ENCODE measurements around the gene DOK7.

Gene DOK7, protein sequence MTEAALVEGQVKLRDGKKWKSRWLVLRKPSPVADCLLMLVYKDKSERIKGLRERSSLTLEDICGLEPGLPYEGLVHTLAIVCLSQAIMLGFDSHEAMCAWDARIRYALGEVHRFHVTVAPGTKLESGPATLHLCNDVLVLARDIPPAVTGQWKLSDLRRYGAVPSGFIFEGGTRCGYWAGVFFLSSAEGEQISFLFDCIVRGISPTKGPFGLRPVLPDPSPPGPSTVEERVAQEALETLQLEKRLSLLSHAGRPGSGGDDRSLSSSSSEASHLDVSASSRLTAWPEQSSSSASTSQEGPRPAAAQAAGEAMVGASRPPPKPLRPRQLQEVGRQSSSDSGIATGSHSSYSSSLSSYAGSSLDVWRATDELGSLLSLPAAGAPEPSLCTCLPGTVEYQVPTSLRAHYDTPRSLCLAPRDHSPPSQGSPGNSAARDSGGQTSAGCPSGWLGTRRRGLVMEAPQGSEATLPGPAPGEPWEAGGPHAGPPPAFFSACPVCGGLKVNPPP

DNA sequence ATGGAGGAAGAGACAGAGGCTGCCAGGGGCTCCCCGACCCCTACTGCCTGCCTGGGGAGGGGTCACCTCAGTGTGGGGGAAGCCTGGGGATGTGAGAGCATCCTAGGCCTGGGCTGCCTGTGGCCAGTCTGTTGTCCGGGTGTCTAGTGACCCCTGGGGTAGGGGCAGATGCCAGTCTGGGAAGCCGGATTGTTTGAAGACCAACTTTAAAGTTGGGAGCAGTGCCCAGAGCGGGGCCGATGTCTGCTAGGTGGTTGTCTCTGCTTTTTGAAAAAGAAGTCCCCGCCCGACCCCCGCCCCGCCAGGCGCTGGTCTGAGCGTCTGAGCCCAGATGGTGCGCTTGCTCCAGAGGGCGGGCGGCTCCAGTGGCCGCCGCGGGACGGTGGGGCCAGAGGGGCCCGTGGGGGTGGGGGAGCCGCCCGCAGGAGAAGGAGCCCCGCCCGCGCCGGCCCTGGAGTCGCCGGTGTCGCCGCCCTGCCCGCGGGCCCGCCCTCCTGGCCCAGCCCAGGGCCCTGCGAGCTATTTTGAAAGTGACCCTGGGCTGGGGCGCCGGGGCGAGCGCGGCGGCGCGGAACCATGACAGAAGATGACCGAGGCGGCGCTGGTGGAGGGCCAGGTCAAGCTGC is at the start of gene DOK7:
Gene DOK7 (plus strand): TSS at position 517 of the 626 bp plus-strand sequence. CDS start 70 bp downstream, at position 587.
- no peak for DNase-seq

DNA sequence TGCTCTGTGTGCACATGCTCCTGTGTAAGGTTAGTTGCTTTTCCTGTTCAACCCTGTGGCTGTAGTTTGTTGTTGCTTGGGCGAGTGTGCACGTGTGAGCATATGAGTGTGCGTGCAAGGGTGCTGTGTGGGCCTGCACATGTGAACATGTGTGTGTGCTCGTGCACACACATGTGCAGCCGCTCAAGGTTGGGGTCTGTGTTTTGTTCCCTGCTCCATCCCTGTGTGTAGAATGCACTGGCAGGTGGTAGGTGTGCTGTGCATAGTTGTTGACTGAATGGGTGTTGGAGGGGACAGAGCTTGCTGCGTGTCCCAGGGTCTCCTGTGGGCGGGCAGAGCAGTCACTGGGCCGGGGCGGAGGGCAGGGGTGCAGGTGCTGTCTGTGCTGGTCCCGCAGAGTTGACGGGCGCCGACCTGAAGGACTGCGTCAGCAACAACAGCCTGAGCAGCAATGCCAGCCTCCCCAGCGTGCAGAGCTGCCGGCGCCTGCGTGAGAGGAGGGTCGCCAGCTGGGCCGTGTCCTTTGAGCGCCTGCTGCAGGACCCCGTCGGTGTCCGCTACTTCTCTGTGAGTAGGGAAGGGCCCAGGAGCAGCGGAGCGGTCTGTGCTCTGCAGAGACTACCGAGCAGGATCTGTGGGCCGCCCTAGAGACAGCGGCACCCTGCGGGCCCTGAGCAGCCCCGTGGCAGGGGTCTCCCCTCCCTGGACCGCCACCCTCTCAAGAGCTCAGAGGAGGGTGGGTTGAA is 49.3 kb upstream of the DOK7 start:
- DNase-seq = no peak

DNA sequence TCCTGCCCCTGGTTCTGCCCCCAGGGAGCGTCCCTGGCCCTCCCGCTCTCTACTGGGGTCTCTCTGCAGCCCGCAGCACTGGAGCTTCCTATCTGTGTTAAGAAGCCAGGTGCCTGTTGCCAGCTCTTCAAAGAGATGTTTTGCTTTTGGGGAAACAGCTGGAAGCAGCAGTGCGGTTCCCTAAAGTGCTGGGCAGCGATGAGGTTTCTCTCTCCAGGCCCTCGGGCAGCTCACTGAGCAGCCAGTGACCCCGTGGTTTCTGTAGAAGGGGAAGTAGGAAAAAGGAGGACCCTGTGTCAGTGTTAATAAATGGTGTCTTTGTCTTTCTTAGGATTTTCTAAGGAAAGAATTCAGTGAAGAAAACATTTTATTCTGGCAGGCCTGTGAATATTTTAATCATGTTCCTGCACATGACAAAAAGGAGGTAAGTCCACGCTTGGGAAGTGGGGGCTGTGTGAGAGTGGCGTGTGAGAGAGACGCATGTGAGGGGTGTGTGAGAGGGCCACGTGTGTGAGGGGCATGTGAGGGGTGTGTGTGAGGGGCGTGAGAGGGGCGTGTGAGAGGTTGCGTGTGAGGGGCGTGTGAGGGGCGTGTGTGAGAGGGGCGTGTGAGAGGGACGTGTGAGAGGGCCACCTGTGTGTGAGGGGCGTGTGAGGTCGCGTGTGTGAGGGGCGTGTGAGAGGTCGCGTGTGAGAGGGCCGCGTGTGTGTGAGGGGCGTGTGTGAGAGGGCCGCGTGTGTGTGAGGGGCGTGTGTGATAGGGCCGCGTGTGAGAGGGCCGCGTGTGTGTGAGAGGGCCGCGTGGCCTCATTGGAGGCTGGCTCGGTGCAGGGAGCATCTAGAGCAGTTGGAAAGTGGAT is 48.5 kb upstream of the DOK7 start:
- DNase-seq = no peak

DNA sequence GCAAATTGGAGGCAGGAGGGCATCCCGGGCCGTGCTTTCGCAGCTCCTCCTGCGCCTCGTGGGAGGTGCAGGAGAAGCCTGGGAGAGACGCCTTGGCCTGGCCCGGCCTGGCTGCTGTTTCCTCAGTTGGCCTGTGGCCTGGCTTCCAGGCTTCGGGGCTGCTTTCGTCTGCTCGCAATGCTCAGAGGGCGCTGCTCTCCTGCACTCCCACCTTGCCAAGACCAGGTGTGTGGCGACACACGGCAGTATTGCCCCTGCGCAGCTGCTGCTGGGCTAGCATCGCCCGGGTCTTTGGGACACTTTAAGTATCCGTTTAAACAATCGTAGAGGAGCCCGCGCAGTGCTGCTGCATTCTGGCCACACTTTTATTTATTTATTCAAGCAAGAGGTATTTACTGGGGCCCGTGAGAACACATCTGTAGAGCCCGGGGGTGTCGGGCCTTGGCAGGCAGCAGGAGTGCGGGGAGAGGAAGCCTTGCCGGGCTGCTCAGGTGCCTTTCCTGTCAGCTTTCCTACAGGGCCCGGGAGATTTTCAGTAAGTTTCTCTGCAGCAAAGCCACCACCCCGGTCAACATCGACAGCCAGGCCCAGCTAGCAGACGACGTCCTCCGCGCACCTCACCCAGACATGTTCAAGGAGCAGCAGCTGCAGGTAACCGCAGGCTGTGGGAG is 47.5 kb upstream of the DOK7 start:
- no peak for DNase-seq

DNA sequence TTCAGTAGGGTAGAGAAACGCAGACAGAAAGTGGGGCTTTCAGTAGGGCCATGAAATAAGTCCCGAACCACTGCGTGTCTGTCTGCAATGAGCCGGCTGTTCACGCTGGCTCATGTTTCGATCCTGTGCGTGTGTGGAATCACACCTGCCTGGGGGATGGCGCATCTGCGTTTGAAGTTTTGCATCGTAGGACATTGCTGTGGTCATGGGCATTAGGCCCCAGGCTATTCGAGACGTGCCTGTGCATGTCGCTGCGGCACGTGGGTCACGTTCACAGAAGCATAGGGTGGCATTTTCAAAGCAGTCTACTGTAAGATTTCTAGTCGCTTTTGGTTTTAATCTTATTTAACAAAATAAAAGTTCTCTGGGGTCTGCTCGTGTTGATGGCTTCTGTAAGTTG is 46.8 kb upstream of the DOK7 start:
- no peak for DNase-seq

DNA sequence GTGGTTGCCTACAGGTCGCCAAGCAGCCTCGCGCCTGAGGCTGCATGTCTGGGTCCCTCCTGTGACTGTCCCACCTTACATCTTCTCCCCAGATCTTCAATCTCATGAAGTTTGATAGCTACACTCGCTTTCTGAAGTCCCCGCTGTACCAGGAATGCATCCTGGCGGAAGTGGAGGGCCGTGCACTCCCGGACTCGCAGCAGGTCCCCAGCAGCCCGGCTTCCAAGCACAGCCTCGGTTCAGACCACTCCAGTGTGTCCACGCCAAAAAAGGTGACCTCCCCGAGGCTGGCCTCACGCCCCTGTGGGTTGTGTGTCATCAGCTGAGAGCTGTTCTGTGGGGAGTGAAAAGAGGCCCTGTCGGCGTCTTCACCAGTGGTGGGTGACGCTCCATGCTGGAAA is 46.3 kb upstream of the DOK7 start:
- no peak for DNase-seq

DNA sequence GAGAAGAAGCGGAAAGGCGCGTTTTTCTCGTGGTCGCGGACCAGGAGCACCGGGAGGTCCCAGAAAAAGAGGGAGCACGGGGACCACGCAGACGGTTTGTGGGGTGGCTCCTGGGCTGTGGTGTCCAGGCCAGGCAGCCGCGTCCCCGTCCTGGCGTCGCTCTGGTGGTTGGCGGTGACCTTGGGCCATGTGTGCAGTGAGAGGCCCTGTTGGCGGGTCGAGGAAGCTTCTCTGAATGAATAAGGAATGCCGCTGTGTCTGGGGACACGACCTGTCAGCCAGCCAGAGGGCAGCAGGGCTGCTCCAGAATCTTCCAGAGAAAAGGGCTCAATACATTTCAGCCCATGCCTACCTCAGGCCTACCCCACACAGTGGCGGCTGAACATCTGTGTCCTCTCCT is 45.7 kb upstream of the DOK7 start:
- DNase-seq = no peak

DNA sequence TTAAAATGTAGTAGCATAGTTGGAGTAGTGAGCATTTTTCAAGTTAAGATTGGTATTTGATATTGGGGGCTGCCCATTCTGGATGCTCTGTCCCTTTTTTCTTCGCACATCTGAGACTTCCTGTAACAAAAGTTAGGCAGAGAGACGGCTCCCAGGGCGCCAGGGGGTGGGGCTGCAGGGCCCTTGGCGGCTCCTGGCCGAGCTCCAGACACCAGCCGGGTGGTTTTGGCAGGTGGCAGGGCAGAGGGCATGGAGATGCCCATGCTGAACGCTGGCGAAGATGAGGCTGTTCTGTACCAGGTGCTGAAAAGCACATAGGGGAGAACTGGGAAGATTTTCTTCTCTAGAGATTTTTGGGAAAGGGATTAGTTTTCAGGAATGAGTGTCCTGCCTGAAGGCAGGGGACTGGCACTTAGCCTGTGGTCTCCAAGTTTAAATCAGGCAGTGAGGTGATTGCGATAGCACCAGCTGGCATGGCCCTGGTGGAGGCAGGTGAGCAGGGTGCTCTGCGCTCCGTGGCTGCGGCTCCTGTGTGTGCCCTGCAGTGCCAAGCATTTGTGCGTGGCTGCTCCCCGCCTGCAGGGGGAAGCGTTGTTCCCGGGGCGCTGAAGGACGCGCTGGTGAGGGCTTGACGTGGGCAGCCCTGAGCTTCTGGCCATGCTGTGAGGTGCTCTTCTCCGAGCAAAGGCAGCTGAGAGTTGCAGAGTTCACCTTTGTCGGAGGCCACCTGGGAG is 44.9 kb upstream of the DOK7 start:
- no peak for DNase-seq

DNA sequence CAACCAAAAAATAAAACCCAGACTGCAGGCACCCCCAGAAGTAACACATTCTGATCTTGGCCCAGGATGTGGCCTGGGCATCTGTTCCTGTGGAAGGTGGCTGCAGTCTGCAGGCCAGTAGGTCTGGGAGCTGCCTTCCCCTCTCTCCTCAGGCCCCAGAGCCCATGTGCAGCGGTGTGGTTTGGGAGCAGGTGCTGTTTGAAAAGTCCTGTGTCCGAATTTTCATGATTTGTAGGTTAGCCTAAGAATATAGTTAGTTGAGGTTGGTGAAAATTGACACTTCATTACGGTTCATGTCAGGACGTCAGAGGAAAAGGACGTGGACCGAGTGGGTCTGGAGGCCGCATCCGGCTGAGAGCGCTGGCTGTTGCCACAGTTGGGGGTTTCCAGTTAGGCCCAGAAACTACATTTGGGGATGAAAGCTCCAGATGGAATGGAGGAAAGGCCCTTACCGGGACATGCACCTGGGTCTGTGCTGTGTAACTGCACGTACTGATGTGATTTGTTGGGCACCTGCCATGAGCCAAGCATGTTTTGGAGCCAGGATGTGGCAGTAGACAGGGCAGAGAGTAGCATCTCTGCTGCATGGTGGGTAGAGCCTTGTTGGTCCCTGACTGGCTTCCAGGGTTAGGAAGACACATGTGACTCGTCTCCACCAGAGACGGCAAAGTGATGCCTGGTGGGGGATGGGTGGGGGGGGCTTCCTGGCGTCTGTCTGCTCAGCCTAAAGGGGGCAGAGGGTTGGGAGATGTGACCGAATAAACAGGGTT is 43.1 kb upstream of the DOK7 start:
- no peak for DNase-seq

DNA sequence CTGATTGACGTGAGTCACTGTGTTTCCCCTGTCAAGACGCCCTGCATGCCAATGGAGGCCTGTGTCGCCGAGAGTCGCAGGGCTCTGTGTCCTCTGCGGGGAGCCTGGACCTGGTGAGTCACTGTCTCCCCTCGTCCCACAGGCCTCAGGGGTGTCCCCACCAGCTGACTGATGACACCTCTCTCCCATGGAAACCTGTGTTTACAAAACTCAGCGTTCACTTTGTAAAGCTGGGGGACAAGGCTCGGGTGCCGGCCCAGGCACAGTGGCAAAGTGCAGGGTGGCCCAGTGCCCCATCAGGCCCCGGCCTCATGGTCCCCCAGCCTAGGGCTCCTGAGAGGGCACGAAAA is 42.5 kb upstream of the DOK7 start:
- no peak for DNase-seq

DNA sequence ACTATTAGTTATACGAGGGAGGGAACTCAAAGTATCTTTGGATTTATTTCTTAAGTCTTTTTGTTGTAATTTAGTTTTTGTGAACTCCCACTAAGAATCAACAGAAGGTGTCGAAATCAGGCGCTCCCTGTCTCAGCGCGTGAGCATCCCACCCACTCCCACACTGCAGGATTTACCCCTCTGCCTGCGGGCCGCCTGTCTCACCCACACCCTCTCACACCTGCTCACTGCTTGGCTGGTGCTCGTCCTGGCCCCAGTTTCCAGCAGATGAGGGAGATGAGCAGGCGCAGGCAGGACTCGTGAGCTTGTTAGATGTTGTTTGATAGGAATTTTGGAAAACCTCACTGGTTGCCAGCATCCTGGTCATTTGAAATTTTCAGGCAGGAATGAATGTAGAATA is 42.1 kb upstream of the DOK7 start:
- DNase-seq = no peak

DNA sequence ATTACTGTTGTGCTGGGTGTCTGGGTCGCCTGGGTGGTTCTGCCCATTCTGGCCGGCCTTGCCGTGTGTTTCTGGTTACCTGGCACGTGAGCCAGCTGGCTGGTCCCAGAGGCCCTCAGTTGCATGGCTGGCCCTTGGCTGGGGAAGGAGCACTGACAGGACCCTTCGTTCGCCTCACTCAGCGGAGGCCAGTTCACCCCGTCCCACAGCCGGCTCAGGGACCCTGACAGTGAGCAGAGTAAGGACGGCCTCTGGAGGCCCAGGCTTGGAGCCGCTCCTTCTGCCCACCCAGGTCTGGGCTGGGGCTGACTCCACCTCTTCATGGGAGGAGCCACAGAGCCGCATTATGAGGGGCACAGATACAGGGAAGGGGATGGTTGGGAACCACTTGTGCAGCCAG is 41.6 kb upstream of the DOK7 start:
- no peak for DNase-seq

DNA sequence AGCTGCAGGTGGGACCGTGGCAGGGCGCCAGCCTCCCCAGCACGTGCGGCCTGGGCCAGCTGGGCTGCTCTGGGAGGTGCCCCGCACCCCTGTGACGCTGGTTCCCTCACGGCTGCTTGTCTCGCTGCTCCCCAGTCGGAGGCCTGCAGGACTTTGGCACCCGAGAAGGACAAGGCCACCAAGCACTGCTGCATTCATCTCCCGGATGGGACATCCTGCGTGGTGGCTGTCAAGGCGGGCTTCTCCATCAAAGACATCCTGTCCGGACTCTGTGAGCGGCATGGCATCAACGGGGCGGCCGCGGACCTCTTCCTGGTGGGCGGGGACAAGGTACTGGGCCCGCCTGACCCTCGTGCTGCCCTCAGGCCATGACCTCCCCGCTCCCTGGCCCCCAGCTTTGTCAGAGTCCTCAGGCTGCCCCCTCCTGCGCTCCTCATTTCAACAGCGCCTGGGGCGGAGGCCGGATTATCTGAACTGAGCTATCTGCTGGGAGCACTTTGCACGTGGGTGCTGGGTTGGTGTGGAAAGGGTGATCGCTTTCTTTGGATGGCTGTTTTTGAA is 40.8 kb upstream of the DOK7 start:
- DNase-seq = no peak

DNA sequence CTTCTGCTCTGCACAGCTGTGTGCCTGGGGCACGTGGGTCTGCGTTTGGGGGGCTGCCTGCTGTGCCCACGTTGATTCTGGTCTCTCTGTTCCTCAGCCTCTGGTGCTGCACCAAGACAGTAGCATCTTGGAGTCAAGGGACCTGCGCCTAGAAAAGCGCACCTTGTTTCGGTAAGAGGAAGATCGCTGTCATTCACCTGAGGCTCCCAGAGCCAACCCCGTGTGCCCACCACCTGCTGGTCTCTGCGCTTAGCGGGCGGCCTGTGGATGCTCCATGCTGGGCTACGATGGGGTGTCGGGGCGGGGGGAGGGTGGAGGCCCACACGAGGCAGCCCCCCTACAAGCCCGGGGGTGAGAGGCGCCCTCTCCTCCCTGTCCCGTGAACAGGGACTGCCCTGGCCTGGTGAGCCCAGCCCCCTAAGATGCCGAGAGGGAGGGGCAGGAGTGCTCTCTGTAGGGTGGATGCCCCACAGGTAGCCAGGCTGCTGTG is 40.3 kb upstream of the DOK7 start:
- no peak for DNase-seq

DNA sequence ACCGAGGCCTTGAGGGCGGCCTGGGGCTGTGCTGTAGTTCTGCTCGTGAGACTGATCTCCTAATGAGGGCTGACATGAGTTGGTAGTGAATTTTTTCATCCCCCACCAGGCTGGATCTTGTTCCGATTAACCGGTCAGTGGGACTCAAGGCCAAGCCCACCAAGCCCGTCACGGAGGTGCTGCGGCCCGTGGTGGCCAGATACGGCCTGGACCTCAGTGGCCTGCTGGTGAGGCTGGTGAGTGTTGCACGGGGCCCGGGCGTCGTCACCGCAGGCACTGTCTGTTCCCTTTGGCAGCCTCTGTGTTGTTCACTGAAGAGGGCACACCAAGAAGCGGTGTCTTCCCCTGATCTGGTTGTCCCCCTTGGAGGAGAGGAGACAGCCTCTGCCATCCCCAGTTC is 39.7 kb upstream of the DOK7 start:
- DNase-seq = no peak

DNA sequence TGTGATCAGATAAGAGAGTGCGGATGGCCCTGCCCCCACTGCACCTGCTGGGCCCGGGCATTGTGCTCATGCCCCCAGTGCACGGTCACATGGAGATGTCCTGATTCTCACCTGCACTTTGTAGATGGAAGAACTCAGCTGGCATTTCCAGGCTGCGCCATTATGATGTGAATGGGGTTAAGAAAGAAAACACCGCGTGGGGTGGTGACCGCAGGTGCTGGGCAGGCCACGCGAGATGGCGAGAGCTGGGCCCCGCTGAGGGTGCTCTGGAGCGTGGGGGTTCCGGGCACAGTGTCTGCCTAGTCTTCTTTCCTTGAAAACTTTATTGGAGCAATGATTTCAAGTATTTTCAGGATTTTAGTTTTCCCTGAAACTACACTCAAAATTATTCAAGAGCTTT is 39.2 kb upstream of the DOK7 start:
- DNase-seq = no peak

DNA sequence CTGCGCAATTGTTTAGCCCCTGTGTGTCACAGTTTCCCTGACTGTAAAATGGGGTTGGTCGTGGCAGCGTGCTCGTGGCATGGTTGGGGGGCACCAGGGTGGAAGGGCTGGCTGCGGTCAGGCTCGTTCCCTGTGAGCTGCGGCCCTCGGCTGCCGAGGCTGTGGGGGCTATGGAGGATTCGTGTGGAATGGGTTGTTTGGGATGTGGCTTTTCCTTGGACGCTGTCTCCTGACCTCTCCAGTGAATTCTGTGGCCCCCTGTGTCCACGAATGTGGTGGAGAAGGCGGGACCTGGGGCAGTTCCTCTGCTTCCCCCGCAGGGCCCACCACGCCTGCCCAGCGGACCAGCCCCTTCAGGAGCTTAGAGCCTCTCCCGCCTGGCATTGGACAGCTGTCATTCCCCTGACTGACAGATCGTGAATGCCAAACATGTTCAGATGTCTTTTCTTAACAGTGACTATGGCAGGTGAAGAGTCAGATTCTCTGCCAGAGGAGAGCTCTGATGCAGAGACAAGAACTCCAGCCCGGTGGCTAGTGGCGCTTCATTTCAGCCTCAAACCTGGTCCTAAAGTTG is 38.5 kb upstream of the DOK7 start:
- no peak for DNase-seq

DNA sequence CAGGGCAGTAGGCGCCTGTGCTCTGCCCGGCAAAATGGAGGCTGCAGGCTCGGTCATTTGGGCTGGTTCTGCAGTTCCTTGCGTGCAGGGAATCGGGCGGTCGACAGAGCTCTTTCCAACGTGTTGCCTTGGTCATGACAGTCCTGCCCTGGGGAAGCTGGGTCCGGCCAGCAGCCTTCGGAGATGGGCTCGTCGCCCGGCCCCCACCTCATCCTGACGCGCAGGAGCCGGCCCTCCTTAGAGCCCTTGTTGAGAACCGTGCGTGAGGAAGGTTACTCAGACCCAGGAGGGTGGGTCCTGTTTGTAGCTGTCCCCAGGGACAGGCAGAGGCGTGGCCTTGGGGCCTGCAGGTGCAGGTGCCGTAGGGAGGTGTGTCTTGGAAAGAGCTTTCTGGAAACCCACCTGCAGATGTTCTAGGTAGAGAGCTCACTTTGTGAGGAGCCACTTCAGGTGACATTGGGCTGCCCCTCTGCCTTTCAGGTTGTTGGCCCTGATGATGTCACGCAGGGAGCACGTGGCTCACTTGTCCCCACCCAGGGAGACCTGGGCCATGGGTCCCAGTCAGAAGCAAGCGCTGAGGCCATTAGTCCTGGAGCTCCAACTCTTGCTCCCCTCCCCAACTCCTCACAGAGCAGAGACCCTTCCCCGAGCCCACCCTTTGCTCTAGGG is 36.5 kb upstream of the DOK7 start:
- no peak for DNase-seq

DNA sequence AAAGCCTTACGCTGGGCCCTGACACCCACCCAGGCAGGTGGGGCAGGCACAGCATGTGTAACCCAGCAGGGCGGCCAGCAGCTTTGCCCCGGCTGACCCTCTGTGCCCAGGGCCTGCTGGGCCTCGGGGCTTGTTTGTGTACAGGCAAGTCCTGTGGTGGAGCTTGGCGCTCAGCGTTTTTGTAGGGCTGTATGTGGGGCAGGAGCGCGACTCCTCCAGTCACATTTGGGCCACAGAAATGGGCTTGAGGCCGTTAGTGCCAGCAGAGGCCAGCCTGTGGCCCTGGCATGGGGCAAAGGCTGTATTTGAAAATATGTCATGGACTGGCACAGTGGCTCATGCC is 36.0 kb upstream of the DOK7 start:
- no peak for DNase-seq

All from activated CD4-positive, alpha-beta T cell treated with anti-CD3 and anti-CD28 coated beads, Interleukin-2, amount 50 U/mL, for 1 hour (primary cell).